Measurements from ENCODE around the gene BLOC1S5.

GRCh38 chr6:8043221-8043620 lies 21.0 kb downstream of the BLOC1S5 start:
- TF ChIP-seq POLR2A (IDR thresholded peaks at IDR 0.05) (no peak), POLR2AphosphoS5 (IDR thresholded peaks at IDR 0.05) (no peak)
